Subcutaneous abdominal adipose tissue (tissue), 5 donors: Measurements from ENCODE around the gene FAM50A.

Experiments used
- H3K27ac ChIP-seq: one replicate; pipeline ENCODE4 v1.7.0; 2013; ENCODE audit warnings: low read depth, mild to moderate bottlenecking, inconsistent platforms, low read length, moderate library complexity
- H3K27me3 ChIP-seq, 5 donors: one replicate each; pipeline ENCODE4 v1.7.0; 2013; ENCODE audit warnings: low read length in 5 of 5, inconsistent platforms in 1 of 5; ENCODE audit not compliant: control insufficient read depth in 5 of 5, insufficient read depth in 4 of 5
- H3K36me3 ChIP-seq, 5 donors: one replicate each; pipeline ENCODE4 v1.7.0; 2013; ENCODE audit warnings: low read length in 5 of 5; ENCODE audit not compliant: control insufficient read depth in 5 of 5, insufficient read depth in 5 of 5
- H3K4me1 ChIP-seq, 5 donors: one replicate each; pipeline ENCODE4 v1.7.0; 2013; ENCODE audit warnings: low read length in 5 of 5, mild to moderate bottlenecking in 3 of 5, moderate library complexity in 1 of 5; ENCODE audit not compliant: control insufficient read depth in 5 of 5, insufficient read depth in 5 of 5
- H3K4me3 ChIP-seq, 5 donors: one replicate each; pipeline ENCODE4 v1.7.0; 2013; ENCODE audit warnings: low read length in 5 of 5, low read depth in 1 of 5
- H3K9ac ChIP-seq, 5 donors: one replicate each; pipeline ENCODE4 v1.7.0; 2013; ENCODE audit warnings: low read length in 5 of 5, mild to moderate bottlenecking in 4 of 5, moderate library complexity in 3 of 5
- H3K9me3 ChIP-seq, 5 donors: one replicate each; pipeline ENCODE4 v1.7.0; 2013; ENCODE audit warnings: low read length in 5 of 5; ENCODE audit not compliant: control insufficient read depth in 5 of 5
- donor health status: healthy.
- donor health status: healthy.
- donor health status: healthy.
- donor health status: healthy.
- donor health status: healthy.

Gene FAM50A

DNA sequence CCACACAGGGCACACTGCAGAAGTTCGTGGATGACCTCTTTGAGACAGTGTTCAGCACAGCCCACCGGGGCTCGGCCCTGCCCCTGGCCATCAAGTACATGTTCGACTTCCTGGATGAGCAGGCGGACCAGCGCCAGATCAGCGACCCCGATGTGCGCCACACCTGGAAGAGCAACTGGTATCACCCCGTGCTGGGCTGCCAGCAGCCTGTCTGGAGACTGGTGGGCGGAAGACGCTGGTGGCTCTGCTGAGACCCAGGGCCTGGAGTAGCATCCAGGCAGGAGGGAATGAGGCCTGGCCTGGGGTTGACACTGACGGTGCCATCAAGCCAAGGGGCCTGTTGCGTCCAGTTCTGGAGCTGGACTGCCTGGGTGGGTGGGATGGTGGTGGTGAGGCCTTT lies 26.5 kb downstream of the FAM50A start:
- peaks cover 0 to 79% (median 63%) of the 10 kb centered on the region in 5 donors for H3K36me3 ChIP-seq
- H3K27me3 ChIP-seq: peaks cover 0 to 6% (median under 1%) of the 10 kb centered on the region in 5 donors
- no peaks in the 10 kb centered on the region for H3K9me3 ChIP-seq
- no peak overlapping the region for H3K27ac ChIP-seq
- no peaks in the 10 kb centered on the region for H3K4me1 ChIP-seq
- no peak overlapping the region for H3K9ac ChIP-seq
- no peak overlapping the region for H3K4me3 ChIP-seq

DNA sequence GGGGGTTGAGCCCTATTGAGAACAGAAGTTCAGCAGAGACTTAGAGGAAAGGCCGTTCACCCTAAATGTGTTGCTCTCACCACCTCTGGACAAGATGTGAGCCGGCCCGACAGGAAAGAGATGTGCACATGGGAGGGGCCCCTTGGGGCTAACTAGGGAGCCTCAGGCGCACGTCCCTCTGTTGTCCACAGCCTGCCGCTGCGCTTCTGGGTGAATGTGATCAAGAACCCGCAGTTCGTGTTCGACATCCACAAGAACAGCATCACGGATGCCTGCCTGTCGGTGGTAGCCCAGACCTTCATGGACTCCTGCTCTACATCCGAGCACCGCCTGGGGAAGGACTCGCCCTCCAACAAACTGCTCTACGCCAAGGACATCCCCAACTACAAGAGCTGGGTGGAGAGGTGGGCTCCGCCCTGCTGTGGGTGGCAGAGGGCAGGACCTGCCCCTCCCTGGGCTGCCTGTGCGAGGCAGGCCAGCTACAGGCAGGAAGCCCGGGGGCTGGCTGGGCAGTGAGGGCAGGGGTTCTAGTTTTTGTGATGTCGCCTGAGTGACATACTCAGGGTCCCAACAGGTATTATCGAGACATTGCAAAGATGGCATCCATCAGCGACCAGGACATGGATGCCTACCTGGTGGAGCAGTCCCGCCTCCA lies 27.1 kb downstream of the FAM50A start:
- Histone ChIP-seq H3K9ac (no peak overlapping the region), H3K36me3 (peaks cover 0 to 72% (median 57%) of the 10 kb centered on the region in 5 donors), H3K27ac (no peak overlapping the region)

DNA sequence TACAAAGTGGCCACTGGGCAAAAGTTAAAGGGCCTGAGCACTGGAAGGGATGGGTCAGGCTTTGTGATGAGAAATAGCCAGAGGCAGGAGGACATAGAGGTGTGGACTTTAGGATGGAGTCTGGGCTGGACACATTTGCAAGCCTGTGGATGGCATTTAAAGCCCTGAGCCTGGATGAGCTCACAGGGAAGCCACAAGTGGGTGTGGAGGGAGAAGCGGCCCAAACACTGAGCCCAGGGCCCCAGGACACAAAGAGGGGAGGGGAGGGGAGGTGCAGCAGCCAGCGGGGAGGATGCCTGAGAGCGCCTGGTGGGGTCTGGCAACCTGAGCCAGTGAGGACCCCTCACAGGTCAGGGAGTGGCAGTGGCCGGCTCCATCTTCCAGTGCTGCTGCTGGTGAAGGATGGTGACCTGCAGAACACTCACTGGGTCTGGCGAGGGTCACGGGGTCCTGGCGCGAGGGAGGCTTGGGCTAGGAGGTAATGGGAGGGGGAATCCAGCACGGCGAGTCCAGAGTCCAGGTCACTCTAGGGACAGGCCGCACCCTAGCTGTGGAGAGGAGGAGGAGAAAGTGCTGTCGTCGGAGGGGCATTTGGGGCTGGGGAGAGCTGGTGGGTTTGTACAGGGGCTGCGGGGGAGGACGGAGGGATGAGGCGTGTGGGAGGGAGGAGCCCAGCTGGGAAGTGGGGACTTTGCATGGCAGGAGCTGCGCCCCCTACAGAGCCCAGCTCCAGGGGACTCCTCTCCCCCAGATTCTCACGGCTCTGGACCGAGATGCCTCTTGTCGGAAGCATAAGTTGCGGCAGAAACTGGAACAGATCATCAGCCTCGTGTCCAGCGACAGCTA lies 28.1 kb downstream of the FAM50A start:
- Histone ChIP-seq H3K4me1 (no peaks in the 10 kb centered on the region), H3K9me3 (no peaks in the 10 kb centered on the region), H3K36me3 (peaks cover 0 to 62% (median 49%) of the 10 kb centered on the region in 5 donors), H3K9ac (no peak overlapping the region), H3K27me3 (peaks cover 0 to 8% (median 5%) of the 10 kb centered on the region in 5 donors), H3K4me3 (no peak overlapping the region), H3K27ac (no peak overlapping the region)

More for the DNA sequence above, 27.1 kb downstream of the FAM50A start:
- Histone ChIP-seq H3K4me3 (no peak overlapping the region), H3K9me3 (no peaks in the 10 kb centered on the region), H3K27me3 (peaks cover 0 to 6% (median 2%) of the 10 kb centered on the region in 5 donors), H3K4me1 (no peaks in the 10 kb centered on the region)

DNA sequence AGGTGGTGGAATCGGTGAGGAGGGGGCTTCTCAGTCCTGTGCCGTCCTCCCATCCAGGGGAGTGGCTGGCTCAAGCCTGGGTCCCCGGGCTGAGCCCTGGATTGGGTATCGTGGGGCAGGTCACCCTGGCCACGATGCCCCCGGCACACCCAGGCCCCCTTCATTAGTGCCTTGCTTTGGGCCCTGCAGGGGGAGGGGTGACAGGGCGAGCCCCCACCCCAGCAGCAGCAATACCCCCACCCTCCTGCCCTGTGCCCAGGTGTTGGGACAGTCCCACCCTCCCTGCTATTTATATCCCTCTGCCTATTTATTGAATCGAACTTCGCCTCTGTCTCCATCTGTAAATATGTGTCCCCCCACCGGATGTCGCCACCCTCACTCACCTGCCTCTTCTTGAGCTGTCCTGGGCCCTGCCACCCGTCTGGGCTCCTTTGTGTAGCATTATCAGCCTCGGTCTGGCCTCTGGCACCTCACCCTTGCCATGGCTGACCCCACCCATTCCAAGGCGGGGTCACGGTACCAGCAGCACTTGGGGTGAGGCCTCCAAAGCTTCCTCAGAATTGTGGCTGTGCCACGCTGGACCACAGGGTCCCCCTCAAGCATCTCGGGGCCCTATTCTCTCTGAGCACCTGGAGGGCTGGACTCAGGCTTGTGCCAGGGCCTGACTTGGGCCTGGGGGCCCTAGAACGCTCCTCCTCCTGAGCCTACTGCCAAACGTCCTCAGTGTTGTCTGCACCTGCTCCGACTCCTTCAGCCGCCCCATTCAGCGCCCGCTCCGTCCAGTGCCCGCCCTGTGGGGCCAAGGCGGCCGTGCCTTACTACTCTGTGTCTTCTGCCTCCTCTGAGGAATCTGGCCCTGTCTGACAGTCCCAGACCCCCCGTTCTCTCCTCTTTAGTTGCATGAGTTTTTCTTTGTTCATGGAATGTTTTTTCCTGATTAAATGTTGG lies 29.0 kb downstream of the FAM50A start:
- no peak overlapping the region for H3K4me3 ChIP-seq
- no peaks in the 10 kb centered on the region for H3K9me3 ChIP-seq
- H3K27ac ChIP-seq: no peak overlapping the region
- H3K9ac ChIP-seq: no peak overlapping the region
- H3K4me1 ChIP-seq: peaks cover 0 to 2% (median 1%) of the 10 kb centered on the region in 5 donors
- H3K27me3 ChIP-seq: peaks cover 0 to 8% (median 3%) of the 10 kb centered on the region in 5 donors
- peaks cover 0 to 54% (median 44%) of the 10 kb centered on the region in 5 donors for H3K36me3 ChIP-seq

DNA sequence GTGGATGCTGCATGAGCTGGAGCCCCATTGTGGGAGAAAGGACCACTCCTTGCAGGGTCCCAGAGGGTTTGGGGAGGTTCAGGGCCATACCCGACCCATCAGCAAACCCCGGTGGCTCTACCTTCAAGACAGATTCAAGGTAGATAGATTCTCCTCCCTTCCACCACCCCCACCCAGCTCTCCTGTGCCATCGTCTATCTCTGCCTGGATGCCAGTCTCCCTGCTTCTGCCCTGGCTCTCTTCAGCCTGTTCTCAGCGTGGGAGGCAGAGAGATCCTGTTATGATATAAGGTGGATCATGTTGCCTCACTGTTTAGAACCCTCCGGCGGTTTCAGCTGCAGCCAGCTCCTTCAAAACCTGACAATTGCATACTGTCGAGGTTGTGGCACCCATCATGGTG lies 29.7 kb downstream of the FAM50A start:
- Histone ChIP-seq H3K27ac (no peak overlapping the region), H3K9ac (no peak overlapping the region), H3K36me3 (peaks cover 0 to 47% (median 36%) of the 10 kb centered on the region in 5 donors), H3K4me1 (peaks cover 0 to 6% (median 6%) of the 10 kb centered on the region in 5 donors), H3K4me3 (no peak overlapping the region), H3K27me3 (peaks cover 0 to 8% (median 3%) of the 10 kb centered on the region in 5 donors), H3K9me3 (no peaks in the 10 kb centered on the region)

DNA sequence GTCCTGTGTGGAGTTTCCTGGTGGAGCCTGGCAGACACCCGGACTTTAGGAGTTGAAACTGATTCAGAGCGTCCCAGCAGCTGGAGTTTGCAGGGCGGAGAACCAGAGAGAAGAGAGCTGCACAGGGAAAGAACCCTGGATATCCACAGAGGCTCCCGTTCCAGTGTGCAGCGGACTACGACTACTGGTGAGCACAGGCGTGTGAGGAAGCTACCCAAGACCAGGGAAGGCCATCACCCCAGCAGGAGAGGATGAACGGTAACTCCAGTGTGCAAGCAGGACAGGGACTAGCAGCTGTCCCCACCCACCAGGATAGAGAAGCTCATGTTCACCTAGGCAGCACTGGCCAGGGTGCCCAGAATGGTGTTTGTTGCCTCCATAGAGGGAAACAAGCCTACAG lies 32.9 kb downstream of the FAM50A start:
- H3K4me1 ChIP-seq: peaks cover 0 to 12% (median 11%) of the 10 kb centered on the region in 5 donors
- H3K9me3 ChIP-seq: no peaks in the 10 kb centered on the region
- H3K27ac ChIP-seq: no peak overlapping the region
- no peak overlapping the region for H3K9ac ChIP-seq
- peaks cover 0 to 10% (median 6%) of the 10 kb centered on the region in 5 donors for H3K27me3 ChIP-seq
- peaks cover 0 to 16% (median 7%) of the 10 kb centered on the region in 5 donors for H3K36me3 ChIP-seq
- H3K4me3 ChIP-seq: no peak overlapping the region

DNA sequence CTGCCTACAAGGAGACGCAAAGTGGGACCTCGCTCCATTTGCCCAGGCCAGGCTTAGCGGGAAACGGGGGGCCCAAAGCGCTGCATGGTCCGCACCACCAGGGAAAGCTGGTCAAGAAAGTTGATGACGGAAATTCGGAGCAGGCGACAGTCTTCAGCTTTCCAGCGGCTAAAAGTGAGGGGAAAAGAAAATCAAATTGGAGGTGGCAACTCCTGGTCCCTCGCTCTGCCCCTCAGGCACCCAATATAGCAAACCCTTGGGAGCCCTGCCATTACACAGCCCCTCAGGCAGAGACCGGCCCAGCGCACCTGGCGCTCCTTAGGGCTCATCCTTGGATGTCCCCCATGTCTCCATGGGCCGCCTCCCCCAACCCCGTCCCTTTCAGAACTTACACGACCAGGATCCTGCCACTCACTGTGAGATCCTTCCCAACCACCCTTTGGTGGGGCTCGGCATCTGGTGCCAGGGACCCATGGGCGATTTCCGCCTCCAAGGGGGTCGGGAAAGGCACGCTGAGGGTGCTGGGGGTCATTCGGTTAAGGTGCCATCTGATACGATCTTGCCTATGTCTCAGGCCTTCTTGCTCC lies 34.0 kb downstream of the FAM50A start:
- H3K27me3 ChIP-seq: peaks cover 0 to 13% (median 6%) of the 10 kb centered on the region in 5 donors
- peak overlapping the region; percentile 38 to 72 (median 59) for H3K4me3 ChIP-seq
- H3K36me3 ChIP-seq: peaks cover 0 to 4% (median 2%) of the 10 kb centered on the region in 5 donors
- peak overlapping the region in 1 of 5 donors; percentile 52 for H3K9ac ChIP-seq
- peak overlapping the region; percentile 70 for H3K27ac ChIP-seq
- H3K9me3 ChIP-seq: no peaks in the 10 kb centered on the region
- H3K4me1 ChIP-seq: peaks cover 0 to 12% (median 11%) of the 10 kb centered on the region in 5 donors

DNA sequence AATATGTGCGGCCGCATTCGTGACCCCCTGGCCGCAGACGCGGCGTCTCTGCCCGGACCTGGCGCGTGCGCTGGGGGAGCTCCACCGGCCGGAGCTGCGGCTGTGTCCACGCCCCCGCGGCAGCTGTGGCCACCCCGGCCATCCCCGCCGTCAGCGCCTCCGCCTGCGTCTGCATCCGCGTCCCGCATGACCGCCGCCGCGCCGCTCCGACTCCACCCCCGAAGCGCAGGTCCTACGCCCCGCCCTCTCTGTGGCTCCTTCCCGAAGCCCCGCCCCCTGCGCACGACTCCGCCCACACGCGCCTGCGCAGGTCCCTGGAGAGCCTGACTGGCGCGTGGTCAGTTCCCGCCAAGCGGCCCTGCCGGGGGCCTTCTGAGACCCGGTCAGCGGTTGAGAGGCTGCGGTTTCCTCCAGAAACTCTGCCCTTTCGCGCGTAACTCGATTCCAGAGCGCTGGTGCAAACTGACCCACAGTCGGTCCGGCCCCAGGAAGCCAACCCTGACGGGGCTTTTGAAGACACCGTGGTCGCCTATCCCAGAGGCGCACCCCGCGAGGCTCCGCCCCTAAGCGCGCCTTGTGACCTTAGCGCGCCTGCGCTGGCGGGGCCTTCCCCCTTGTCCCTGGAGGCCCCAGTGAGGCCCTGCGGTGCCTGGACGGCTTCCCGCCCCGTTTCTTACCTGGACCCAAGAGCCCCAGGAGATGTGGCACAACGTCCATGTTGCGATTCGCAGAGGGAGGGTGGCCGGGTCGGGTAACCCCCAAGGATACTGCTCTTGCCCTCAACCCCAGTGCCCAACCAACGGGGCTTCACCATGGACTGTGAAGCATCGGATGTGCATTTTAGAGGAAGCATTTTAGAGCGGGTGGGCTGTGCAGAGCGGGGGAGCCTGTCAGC lies 35.0 kb downstream of the FAM50A start, which contains the start of gene LAGE3:
LAGE3 (minus strand) TSS at position 554 of the 895 bp plus-strand sequence; CDS start at position 188, 366 bp downstream.
- H3K27ac ChIP-seq: peak within 1 kb of the TSS; percentile 70
- H3K4me3 ChIP-seq: peak within 1 kb of the TSS; percentile 48 to 72 (median 59)

More for the DNA sequence above, 35.0 kb downstream of the FAM50A start, which contains the start of gene LAGE3:
- Histone ChIP-seq H3K36me3 (peaks cover 0 to under 1% (median 0%) of the 10 kb centered on the region in 5 donors), H3K9ac (peak within 1 kb of the TSS in 4 of 5 donors; percentile 47 to 66 (median 60)), H3K27me3 (peaks cover 0 to 14% (median 6%) of the 10 kb centered on the region in 5 donors), H3K9me3 (no peaks in the 10 kb centered on the region), H3K4me1 (peaks cover 0 to 12% (median 11%) of the 10 kb centered on the region in 5 donors)
